Endothelial cell (in vitro differentiated cells): Measurements from ENCODE around the gene ZFYVE9. TPM values are rescaled to one million over a fixed set of nuclear protein-coding genes. Genes with fewer than 3 reads are reported as not detected.
A peak's percentile ranks its signal among the peaks of the same experiment; 100 is the strongest.

Source experiments
- DNase-seq: peaks from one replicate; pipeline ENCODE4 v3.0.0; 2021; ENCODE audit warnings: low spot score
- H3K27ac Mint-ChIP-seq: one replicate; pipeline ENCODE4 v1.8.0; 2021; ENCODE audit warnings: mixed read lengths, inconsistent platforms; ENCODE audit not compliant: unreplicated experiment
- H3K27me3 Mint-ChIP-seq: one replicate; pipeline ENCODE4 v1.8.0; 2021; ENCODE audit warnings: mild to moderate bottlenecking, moderate library complexity, mixed read lengths, inconsistent platforms; ENCODE audit not compliant: unreplicated experiment
- H3K36me3 Mint-ChIP-seq: one replicate; pipeline ENCODE4 v1.8.0; 2021; ENCODE audit warnings: mild to moderate bottlenecking, low read depth, mixed read lengths, inconsistent platforms; ENCODE audit not compliant: unreplicated experiment
- H3K4me1 Mint-ChIP-seq: one replicate; pipeline ENCODE4 v1.8.0; 2021; ENCODE audit warnings: mild to moderate bottlenecking, mixed read lengths, inconsistent platforms; ENCODE audit not compliant: unreplicated experiment
- H3K4me3 Mint-ChIP-seq: one replicate; pipeline ENCODE4 v1.8.0; 2021; ENCODE audit warnings: mild to moderate bottlenecking, mixed read lengths, inconsistent platforms; ENCODE audit not compliant: unreplicated experiment
- H3K9me3 Mint-ChIP-seq: one replicate; pipeline ENCODE4 v1.8.0; 2021; ENCODE audit warnings: mixed read lengths, inconsistent platforms; ENCODE audit not compliant: unreplicated experiment
- CTCF ChIP-seq: fragments of 200-600 bp; sonication (generic); IDR thresholded peaks from one replicate; pipeline ENCODE4 v1.5.0; 2021; ENCODE audit warnings: antibody characterized with exemption; ENCODE audit not compliant: unreplicated experiment
- total RNA-seq: library from RNA; stranded (reverse); fragmentation: NEBNext Ultra II Directional; extraction: Animal tissue kit (Norgen Biotek cat#: 25700); gene quantifications from one replicate; pipeline ENCODE4 v1.2.1, GENCODE V29; 2021; ENCODE audit not compliant: unreplicated experiment

The ZFYVE9 gene
- total RNA-seq, 1 donor from 2014 or later: 19.5 TPM

GRCh38 chr1:52345252-52345651, 203.4 kb downstream of the ZFYVE9 start:
- Mint-ChIP-seq H3K27ac (no peak overlapping the region), H3K9me3 (no peaks in the 10 kb centered on the region), H3K4me3 (no peak overlapping the region), H3K4me1 (peaks cover 8% of the 10 kb centered on the region), H3K36me3 (peaks cover 5% of the 10 kb centered on the region), H3K27me3 (no peaks in the 10 kb centered on the region)
- no peak for DNase-seq
- no peak for TF ChIP-seq CTCF

- peaks cover 5% of the 10 kb centered on the region for H3K36me3 Mint-ChIP-seq
- H3K27me3 Mint-ChIP-seq: no peaks in the 10 kb centered on the region
- H3K9me3 Mint-ChIP-seq: no peaks in the 10 kb centered on the region
- peaks cover 12% of the 10 kb centered on the region for H3K4me1 Mint-ChIP-seq
- no peak overlapping the region for H3K4me3 Mint-ChIP-seq
- H3K27ac Mint-ChIP-seq: no peak overlapping the region
- no peak for DNase-seq
- TF ChIP-seq CTCF: no peak
Measured at GRCh38 chr1:52346653-52347052, 204.8 kb downstream of the ZFYVE9 start.

- Mint-ChIP-seq H3K9me3 (no peaks in the 10 kb centered on the region), H3K4me1 (peaks cover 25% of the 10 kb centered on the region), H3K27me3 (no peaks in the 10 kb centered on the region), H3K36me3 (peaks cover 16% of the 10 kb centered on the region), H3K27ac (peak overlapping the region; percentile 77), H3K4me3 (no peak overlapping the region)
- peak; percentile 50 for DNase-seq
- no peak for TF ChIP-seq CTCF
Measured at GRCh38 chr1:52348704-52349300, 206.9 kb downstream of the ZFYVE9 start.

GRCh38 chr1:52352690-52353089, 210.8 kb downstream of the ZFYVE9 start:
- Mint-ChIP-seq H3K4me3 (peak overlapping the region; percentile 73), H3K27me3 (peaks cover 3% of the 10 kb centered on the region), H3K9me3 (no peaks in the 10 kb centered on the region), H3K36me3 (peaks cover 41% of the 10 kb centered on the region), H3K27ac (peak overlapping the region; percentile 88), H3K4me1 (peaks cover 51% of the 10 kb centered on the region)
- TF ChIP-seq CTCF: no peak
- DNase-seq: no peak

GRCh38 chr1:52355436-52355835, 213.5 kb downstream of the ZFYVE9 start:
- peaks cover 52% of the 10 kb centered on the region for H3K36me3 Mint-ChIP-seq

More at GRCh38 chr1:52355436-52355835, 213.5 kb downstream of the ZFYVE9 start:
- no peak for DNase-seq
- TF ChIP-seq CTCF: no peak
- Mint-ChIP-seq H3K4me1 (peaks cover 41% of the 10 kb centered on the region), H3K9me3 (no peaks in the 10 kb centered on the region), H3K4me3 (peak overlapping the region; percentile 35), H3K27ac (peak overlapping the region; percentile 30), H3K27me3 (peaks cover 6% of the 10 kb centered on the region)
